KMS-11 (cell line): ENCODE results near the gene LRRC8B.

Experiments
- H2AFZ ChIP-seq: fragments of 200-600 bp; sonication (generic); 2 replicates; pipeline ENCODE4 v1.6.1; 2016; ENCODE audit warnings: antibody characterized with exemption, mixed run types, low read depth
- H3K27ac ChIP-seq: fragments of 200-600 bp; sonication (generic); 2 replicates; pipeline ENCODE4 v1.6.1; 2016; ENCODE audit warnings: mild to moderate bottlenecking, mixed run types
- H3K27me3 ChIP-seq: fragments of 200-600 bp; sonication (generic); 2 replicates; pipeline ENCODE4 v1.6.1; 2017; ENCODE audit warnings: mild to moderate bottlenecking, low read depth, mixed run types, moderate library complexity; ENCODE audit not compliant: insufficient read depth
- H3K36me3 ChIP-seq: fragments of 200-600 bp; sonication (generic); 2 replicates; pipeline ENCODE4 v1.6.1; 2017; ENCODE audit warnings: mild to moderate bottlenecking, mixed run types; ENCODE audit not compliant: insufficient read depth
- H3K4me1 ChIP-seq: fragments of 200-600 bp; sonication (generic); 2 replicates; pipeline ENCODE4 v1.6.1; 2016; ENCODE audit warnings: mild to moderate bottlenecking, low read depth, mixed run types; ENCODE audit not compliant: poor library complexity, severe bottlenecking
- H3K4me2 ChIP-seq: fragments of 200-600 bp; sonication (generic); 2 replicates; pipeline ENCODE4 v1.7.0; 2016; ENCODE audit warnings: mild to moderate bottlenecking, mixed run types
- H3K4me3 ChIP-seq: fragments of 200-600 bp; sonication (generic); IDR thresholded peaks from 2 replicates; pipeline ENCODE4 v1.6.1; 2017; ENCODE audit warnings: low read depth, low read length, mixed read lengths; ENCODE audit not compliant: insufficient read depth
- H3K79me2 ChIP-seq: fragments of 200-600 bp; sonication (generic); 2 replicates; pipeline ENCODE4 v1.6.1; 2016; ENCODE audit warnings: low read depth, mixed run types; ENCODE audit not compliant: insufficient read depth
- H3K9ac ChIP-seq: fragments of 200-600 bp; sonication (generic); 2 replicates; pipeline ENCODE4 v1.6.1; 2016; ENCODE audit warnings: mild to moderate bottlenecking, mixed run types
- H4K20me1 ChIP-seq: fragments of 200-600 bp; sonication (generic); 2 replicates; pipeline ENCODE4 v1.6.1; 2016; ENCODE audit warnings: mild to moderate bottlenecking, mixed run types; ENCODE audit not compliant: insufficient read depth
- TF ChIP-seq, protein P1 (sequence below): fragments of 200-600 bp; sonication (generic); conservative IDR thresholded peaks from 2 replicates; pipeline ENCODE4 v1.6.1; 2017; ENCODE audit warnings: low read depth, mild to moderate bottlenecking, antibody characterized with exemption, low read length, moderate library complexity, mixed read lengths

Gene LRRC8B

DNA sequence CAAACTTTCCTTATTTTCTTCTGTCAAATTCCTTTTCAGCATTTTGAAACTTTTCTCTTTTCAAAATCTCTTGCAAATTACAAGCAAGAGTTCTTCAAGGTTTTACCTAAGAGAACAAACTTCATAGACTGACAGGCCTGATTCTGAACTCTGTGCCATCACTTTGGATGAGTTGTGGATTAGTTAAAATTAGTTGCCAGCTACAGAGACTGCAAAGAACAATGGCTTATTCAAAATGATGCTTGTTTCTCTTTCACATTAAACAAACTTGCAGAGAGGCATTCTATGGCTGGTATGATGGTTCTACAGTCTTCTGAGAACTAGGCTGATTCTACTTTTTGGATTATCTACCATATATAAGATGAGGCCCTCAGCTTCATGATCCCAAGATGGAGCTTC is 3.8 kb downstream of the LRRC8B start:
- peaks cover 25% of the 10 kb centered on the region for H3K4me1 ChIP-seq
- no peak overlapping the region for H3K4me3 ChIP-seq
- no peaks in the 10 kb centered on the region for H4K20me1 ChIP-seq
- no peak overlapping the region for H3K9ac ChIP-seq
- H3K27me3 ChIP-seq = no peaks in the 10 kb centered on the region
- H3K36me3 ChIP-seq = no peaks in the 10 kb centered on the region
- no peaks in the 10 kb centered on the region for H3K79me2 ChIP-seq
- H3K27ac ChIP-seq = no peak overlapping the region
- TF ChIP-seq, protein P1, sequence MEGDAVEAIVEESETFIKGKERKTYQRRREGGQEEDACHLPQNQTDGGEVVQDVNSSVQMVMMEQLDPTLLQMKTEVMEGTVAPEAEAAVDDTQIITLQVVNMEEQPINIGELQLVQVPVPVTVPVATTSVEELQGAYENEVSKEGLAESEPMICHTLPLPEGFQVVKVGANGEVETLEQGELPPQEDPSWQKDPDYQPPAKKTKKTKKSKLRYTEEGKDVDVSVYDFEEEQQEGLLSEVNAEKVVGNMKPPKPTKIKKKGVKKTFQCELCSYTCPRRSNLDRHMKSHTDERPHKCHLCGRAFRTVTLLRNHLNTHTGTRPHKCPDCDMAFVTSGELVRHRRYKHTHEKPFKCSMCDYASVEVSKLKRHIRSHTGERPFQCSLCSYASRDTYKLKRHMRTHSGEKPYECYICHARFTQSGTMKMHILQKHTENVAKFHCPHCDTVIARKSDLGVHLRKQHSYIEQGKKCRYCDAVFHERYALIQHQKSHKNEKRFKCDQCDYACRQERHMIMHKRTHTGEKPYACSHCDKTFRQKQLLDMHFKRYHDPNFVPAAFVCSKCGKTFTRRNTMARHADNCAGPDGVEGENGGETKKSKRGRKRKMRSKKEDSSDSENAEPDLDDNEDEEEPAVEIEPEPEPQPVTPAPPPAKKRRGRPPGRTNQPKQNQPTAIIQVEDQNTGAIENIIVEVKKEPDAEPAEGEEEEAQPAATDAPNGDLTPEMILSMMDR = no peak
- H3K4me2 ChIP-seq = no peak overlapping the region
- H2AFZ ChIP-seq = no peak overlapping the region

GRCh38 chr1:89529196-89529595 is 4.6 kb downstream of the LRRC8B start:
- TF ChIP-seq, protein P1 = no peak
- no peaks in the 10 kb centered on the region for H3K36me3 ChIP-seq
- no peak overlapping the region for H3K4me3 ChIP-seq
- H4K20me1 ChIP-seq = no peaks in the 10 kb centered on the region
- no peaks in the 10 kb centered on the region for H3K27me3 ChIP-seq
- peaks cover 19% of the 10 kb centered on the region for H3K4me1 ChIP-seq
- no peaks in the 10 kb centered on the region for H3K79me2 ChIP-seq
- no peak overlapping the region for H3K27ac ChIP-seq
- no peak overlapping the region for H2AFZ ChIP-seq
- H3K9ac ChIP-seq = no peak overlapping the region
- H3K4me2 ChIP-seq = no peak overlapping the region

GRCh38 chr1:89530444-89531089 is 5.9 kb downstream of the LRRC8B start:
- TF ChIP-seq, protein P1 = no peak
- Histone ChIP-seq H4K20me1 (no peaks in the 10 kb centered on the region), H3K79me2 (no peaks in the 10 kb centered on the region), H3K36me3 (no peaks in the 10 kb centered on the region), H3K4me1 (peaks cover 17% of the 10 kb centered on the region), H3K4me3 (no peak overlapping the region), H3K27me3 (no peaks in the 10 kb centered on the region), H3K9ac (no peak overlapping the region), H2AFZ (no peak overlapping the region), H3K4me2 (no peak overlapping the region), H3K27ac (no peak overlapping the region)

- H3K36me3 ChIP-seq = no peaks in the 10 kb centered on the region
- H3K79me2 ChIP-seq = no peaks in the 10 kb centered on the region
- H4K20me1 ChIP-seq = no peaks in the 10 kb centered on the region
These were observed 7.0 kb downstream of the LRRC8B start for GRCh38 chr1:89531480-89532139.

More at GRCh38 chr1:89531480-89532139, 7.0 kb downstream of the LRRC8B start:
- no peaks in the 10 kb centered on the region for H3K27me3 ChIP-seq
- no peak overlapping the region for H3K4me3 ChIP-seq
- TF ChIP-seq, protein P1 = no peak
- H3K9ac ChIP-seq = no peak overlapping the region
- H3K4me1 ChIP-seq = peaks cover 8% of the 10 kb centered on the region
- H2AFZ ChIP-seq = no peak overlapping the region
- no peak overlapping the region for H3K4me2 ChIP-seq
- H3K27ac ChIP-seq = no peak overlapping the region
